ENCODE measurements around the gene CARMIL1.

Gene CARMIL1

DNA sequence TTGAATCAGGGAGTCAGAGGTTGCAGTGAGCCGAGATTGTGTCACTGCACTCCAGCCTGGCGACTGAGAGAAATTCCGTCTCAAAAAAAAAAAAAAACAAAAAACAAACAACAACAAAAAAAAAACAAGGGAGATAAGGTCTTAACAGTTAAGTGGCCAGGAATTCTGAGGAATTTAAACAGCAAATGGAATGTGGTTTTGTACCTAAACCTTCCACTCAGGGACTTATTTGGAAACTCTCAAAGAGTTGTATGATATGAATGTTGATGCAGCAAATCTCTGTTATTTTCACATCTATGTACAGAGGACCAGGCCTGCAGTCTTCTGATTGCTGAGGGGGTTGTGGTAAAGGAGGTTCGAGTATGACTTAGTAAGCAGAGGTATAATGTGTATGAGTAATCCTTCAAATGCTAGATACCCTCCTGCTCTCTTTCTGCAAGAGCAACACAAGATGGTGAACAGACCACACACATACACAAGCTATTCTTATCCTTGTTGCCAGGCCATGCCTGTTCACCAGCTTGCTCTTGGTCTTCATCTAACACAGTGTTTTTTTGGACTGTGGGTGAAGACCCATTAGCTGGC lies 197.9 kb downstream of the CARMIL1 start:
- Histone ChIP-seq H3K4me1 (peaks cover 3% of the 10 kb centered on the region), H3K36me3 (replicated peaks) (no peaks in the 10 kb centered on the region), H3K4me3 (no peak overlapping the region), H3K27me3 (ENCODE audit: low read depth) (no peaks in the 10 kb centered on the region), H3K9me3 (no peaks in the 10 kb centered on the region)
- in situ Hi-C loops (cut with MboI; ENCODE audit: low sequenced_read_pairs): no loop called here
- DNase-seq (ENCODE audit: low spot score in 2 of 2): no peak

DNA sequence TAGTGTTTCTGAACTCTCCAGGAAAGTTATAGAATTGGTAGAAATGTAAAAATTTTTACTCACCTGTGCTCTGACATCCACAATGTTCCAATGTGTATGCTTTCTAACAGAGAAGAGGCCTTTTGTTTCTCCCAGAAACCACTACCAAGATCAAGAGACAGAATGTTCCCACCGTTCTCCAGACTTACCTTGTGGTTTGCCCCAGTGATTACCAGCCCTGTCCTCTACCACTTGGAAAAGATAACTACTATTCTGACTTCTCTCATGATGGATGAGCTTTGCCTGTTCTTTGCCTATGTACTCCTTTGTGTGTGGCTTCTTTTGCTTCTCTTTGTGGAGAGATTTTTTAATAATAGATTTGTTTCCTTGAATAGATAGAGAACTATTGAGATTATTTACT lies 199.8 kb downstream of the CARMIL1 start:
- no peaks in the 10 kb centered on the region for H3K9me3 ChIP-seq
- no peaks in the 10 kb centered on the region for H3K4me1 ChIP-seq
- in situ Hi-C loops (cut with MboI; ENCODE audit: low sequenced_read_pairs): no loop called here
- DNase-seq (ENCODE audit: low spot score in 2 of 2): no peak
- no peaks in the 10 kb centered on the region for H3K27me3 ChIP-seq (ENCODE audit: low read depth)
- no peaks in the 10 kb centered on the region for H3K36me3 ChIP-seq (replicated peaks)
- no peak overlapping the region for H3K4me3 ChIP-seq

DNA sequence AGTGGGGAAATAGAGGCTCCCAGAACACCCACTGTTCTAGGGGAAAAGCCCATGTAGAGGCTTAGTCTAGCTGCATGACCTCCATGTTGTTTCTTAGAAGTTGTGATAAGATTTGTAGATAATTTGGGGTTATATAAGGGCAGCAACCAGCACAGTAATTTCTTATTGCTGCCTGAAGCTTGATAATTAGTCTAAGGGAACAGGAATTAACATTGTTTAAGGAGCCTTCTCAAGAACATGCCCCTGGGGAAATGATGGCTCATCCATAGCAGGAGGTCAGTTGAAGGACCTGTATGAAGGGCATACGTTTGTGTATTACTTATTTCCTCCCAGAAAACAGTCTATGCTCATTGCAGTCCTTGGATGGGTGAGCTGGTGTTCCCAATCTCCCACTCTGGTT lies 202.1 kb downstream of the CARMIL1 start:
- in situ Hi-C loops (cut with MboI; ENCODE audit: low sequenced_read_pairs): no loop called here
- Histone ChIP-seq H3K4me1 (no peaks in the 10 kb centered on the region), H3K9me3 (no peaks in the 10 kb centered on the region), H3K4me3 (no peak overlapping the region), H3K27me3 (ENCODE audit: low read depth) (no peaks in the 10 kb centered on the region), H3K36me3 (replicated peaks) (no peaks in the 10 kb centered on the region)
- no peak for DNase-seq (ENCODE audit: low spot score in 2 of 2)

- in situ Hi-C loops (cut with MboI; ENCODE audit: low sequenced_read_pairs): no loop called here
- Histone ChIP-seq H3K4me1 (no peaks in the 10 kb centered on the region), H3K9me3 (no peaks in the 10 kb centered on the region), H3K36me3 (replicated peaks) (no peaks in the 10 kb centered on the region), H3K27me3 (ENCODE audit: low read depth) (no peaks in the 10 kb centered on the region), H3K4me3 (no peak overlapping the region)
- DNase-seq (ENCODE audit: low spot score in 2 of 2): no peak
These were observed 203.8 kb downstream of the CARMIL1 start for GRCh38 chr6:25482996-25483395.

- in situ Hi-C loops (cut with MboI; ENCODE audit: low sequenced_read_pairs): no loop called here
- Histone ChIP-seq H3K4me1 (no peaks in the 10 kb centered on the region), H3K9me3 (no peaks in the 10 kb centered on the region), H3K27me3 (ENCODE audit: low read depth) (no peaks in the 10 kb centered on the region), H3K36me3 (replicated peaks) (no peaks in the 10 kb centered on the region), H3K4me3 (no peak overlapping the region)
- no peak for DNase-seq (ENCODE audit: low spot score in 2 of 2)
These were observed 204.8 kb downstream of the CARMIL1 start for GRCh38 chr6:25483943-25484342.

DNA sequence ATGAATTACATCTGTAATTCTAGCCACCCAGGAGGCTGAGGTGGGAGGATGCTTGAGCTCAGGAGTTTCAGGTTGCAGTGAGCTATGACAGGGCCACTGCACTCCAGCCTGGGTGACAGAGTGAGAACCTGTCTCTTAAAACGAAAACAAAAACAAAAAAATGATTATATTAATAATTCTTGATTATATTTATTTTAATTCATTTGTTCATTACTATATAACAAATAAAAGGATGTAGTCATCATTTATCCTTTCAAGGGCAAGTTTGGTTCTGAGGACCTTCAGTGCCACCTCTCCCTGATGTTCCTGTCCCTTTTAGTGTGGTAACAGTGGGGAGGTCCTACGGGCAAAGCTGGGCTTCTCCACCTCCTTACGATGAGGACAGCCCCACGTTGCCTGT lies 205.7 kb downstream of the CARMIL1 start:
- Histone ChIP-seq H3K36me3 (replicated peaks) (no peaks in the 10 kb centered on the region), H3K4me3 (no peak overlapping the region), H3K9me3 (no peaks in the 10 kb centered on the region), H3K27me3 (ENCODE audit: low read depth) (no peaks in the 10 kb centered on the region), H3K4me1 (no peaks in the 10 kb centered on the region)
- in situ Hi-C loops (cut with MboI; ENCODE audit: low sequenced_read_pairs): no loop called here
- DNase-seq (ENCODE audit: low spot score in 2 of 2): no peak

- in situ Hi-C loops (cut with MboI; ENCODE audit: low sequenced_read_pairs): no loop called here
- no peaks in the 10 kb centered on the region for H3K9me3 ChIP-seq
- no peak overlapping the region for H3K4me3 ChIP-seq
- H3K27me3 ChIP-seq (ENCODE audit: low read depth): no peaks in the 10 kb centered on the region
- H3K36me3 ChIP-seq (replicated peaks): no peaks in the 10 kb centered on the region
- DNase-seq (ENCODE audit: low spot score in 2 of 2): peak in 1 of 2 experiments; percentile 25
- H3K4me1 ChIP-seq: no peaks in the 10 kb centered on the region
These were observed 206.8 kb downstream of the CARMIL1 start for GRCh38 chr6:25485821-25486534.

DNA sequence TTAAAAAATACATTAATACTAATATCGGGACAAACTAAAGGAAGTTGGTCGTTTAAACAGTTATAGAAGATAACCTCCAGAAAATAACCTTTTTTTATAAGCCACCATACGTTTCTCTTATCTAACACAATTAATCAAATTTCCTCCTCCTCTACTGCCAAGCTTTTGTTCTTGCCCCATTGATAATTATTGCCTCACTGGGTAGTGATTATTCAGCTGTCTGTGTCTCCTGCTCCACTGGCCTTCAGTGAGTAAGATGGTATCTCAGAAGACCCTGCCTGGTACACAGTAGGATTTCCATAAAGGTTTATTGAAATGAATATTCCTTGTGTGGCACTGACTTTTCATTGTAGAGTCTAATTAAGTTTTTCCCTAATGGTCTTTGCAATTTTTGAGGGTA lies 207.4 kb downstream of the CARMIL1 start:
- Histone ChIP-seq H3K36me3 (replicated peaks) (0 out of 2 replicates have a peak, but pooled peaks cover 3% of the 10 kb centered on the region), H3K4me1 (no peaks in the 10 kb centered on the region), H3K9me3 (no peaks in the 10 kb centered on the region), H3K4me3 (no peak overlapping the region), H3K27me3 (ENCODE audit: low read depth) (no peaks in the 10 kb centered on the region)
- in situ Hi-C loops (cut with MboI; ENCODE audit: low sequenced_read_pairs): no loop called here
- DNase-seq (ENCODE audit: low spot score in 2 of 2): no peak

DNA sequence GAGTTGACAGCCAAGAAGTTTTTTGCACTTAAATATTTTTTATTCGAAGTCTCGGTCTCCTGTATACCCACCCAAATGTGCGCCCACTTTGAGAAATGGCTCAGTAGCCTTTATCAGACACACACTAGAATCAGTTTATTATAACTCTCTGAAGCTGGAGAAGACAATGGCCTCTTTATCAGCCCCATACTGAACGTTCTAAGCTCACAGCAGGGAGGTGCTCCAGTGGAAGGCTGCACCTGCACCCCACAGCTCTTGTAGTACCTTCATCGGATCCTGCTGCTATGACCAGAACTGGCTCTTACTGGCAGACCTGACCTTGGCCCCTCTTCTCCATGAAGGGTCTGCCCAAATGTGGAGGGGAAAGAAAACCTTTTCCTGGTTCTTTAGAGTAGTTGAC lies 207.8 kb downstream of the CARMIL1 start:
- H3K27me3 ChIP-seq (ENCODE audit: low read depth): no peaks in the 10 kb centered on the region
- no peaks in the 10 kb centered on the region for H3K9me3 ChIP-seq
- DNase-seq (ENCODE audit: low spot score in 2 of 2): no peak
- in situ Hi-C loops (cut with MboI; ENCODE audit: low sequenced_read_pairs): no loop called here
- H3K4me3 ChIP-seq: no peak overlapping the region
- H3K4me1 ChIP-seq: no peaks in the 10 kb centered on the region
- H3K36me3 ChIP-seq (replicated peaks): 0 out of 2 replicates have a peak, but pooled peaks cover 3% of the 10 kb centered on the region

- no peak for DNase-seq (ENCODE audit: low spot score in 2 of 2)
- in situ Hi-C loops (cut with MboI; ENCODE audit: low sequenced_read_pairs): no loop called here
- no peak overlapping the region for H3K4me3 ChIP-seq
- H3K27me3 ChIP-seq (ENCODE audit: low read depth): no peaks in the 10 kb centered on the region
- H3K9me3 ChIP-seq: no peaks in the 10 kb centered on the region
- H3K4me1 ChIP-seq: no peaks in the 10 kb centered on the region
- 0 out of 2 replicates have a peak, but pooled peaks cover 3% of the 10 kb centered on the region for H3K36me3 ChIP-seq (replicated peaks)
These were observed 209.0 kb downstream of the CARMIL1 start for GRCh38 chr6:25488156-25488555.

- no peak overlapping the region for H3K4me3 ChIP-seq
- H3K27me3 ChIP-seq (ENCODE audit: low read depth): no peaks in the 10 kb centered on the region
- H3K36me3 ChIP-seq (replicated peaks): 0 out of 2 replicates have a peak, but pooled peaks cover 3% of the 10 kb centered on the region
- in situ Hi-C loops (cut with MboI; ENCODE audit: low sequenced_read_pairs): no loop called here
- H3K9me3 ChIP-seq: no peaks in the 10 kb centered on the region
- no peak for DNase-seq (ENCODE audit: low spot score in 2 of 2)
- H3K4me1 ChIP-seq: no peaks in the 10 kb centered on the region
These were observed 210.2 kb downstream of the CARMIL1 start for GRCh38 chr6:25489399-25489798.

GRCh38 chr6:25490018-25490801 lies 211.0 kb downstream of the CARMIL1 start:
- Histone ChIP-seq H3K4me3 (no peak overlapping the region), H3K36me3 (replicated peaks) (0 out of 2 replicates have a peak, but pooled peaks cover 3% of the 10 kb centered on the region)
- in situ Hi-C loops (cut with MboI; ENCODE audit: low sequenced_read_pairs): loop anchor here (10.0 kb wide), 1 partner anchor 215 kb away; the partner anchor contains the start of gene CARMIL1

DNA sequence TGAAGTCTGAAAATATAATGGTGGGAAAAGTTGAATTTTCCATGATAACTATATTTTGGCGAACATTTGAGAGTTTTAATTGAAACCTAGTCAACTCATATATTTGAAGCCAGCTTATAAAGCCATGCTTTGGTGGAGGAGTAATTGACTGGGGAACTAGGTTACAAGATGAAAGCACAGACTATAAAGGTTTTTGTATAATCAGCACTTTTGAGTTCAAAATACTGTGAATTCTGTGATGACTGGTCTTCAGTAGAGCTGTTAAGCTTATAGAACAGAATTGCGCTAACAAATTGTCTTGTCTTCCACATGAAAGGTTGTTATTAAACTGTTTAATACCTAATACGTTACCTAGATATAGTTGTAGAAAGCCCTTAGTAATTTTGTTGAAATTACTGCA lies 213.8 kb downstream of the CARMIL1 start:
- in situ Hi-C loops (cut with MboI; ENCODE audit: low sequenced_read_pairs): loop anchor here (10.0 kb wide), 1 partner anchor 218 kb away; the partner anchor contains the start of gene CARMIL1
- H3K27me3 ChIP-seq (ENCODE audit: low read depth): no peaks in the 10 kb centered on the region
- H3K4me1 ChIP-seq: no peaks in the 10 kb centered on the region
- no peak overlapping the region for H3K4me3 ChIP-seq
- 0 out of 2 replicates have a peak, but pooled peaks cover 3% of the 10 kb centered on the region for H3K36me3 ChIP-seq (replicated peaks)
- DNase-seq (ENCODE audit: low spot score in 2 of 2): no peak
- H3K9me3 ChIP-seq: no peaks in the 10 kb centered on the region

More at GRCh38 chr6:25490018-25490801, 211.0 kb downstream of the CARMIL1 start:
- no peaks in the 10 kb centered on the region for H3K9me3 ChIP-seq
- peak; percentile 74 to 79 for DNase-seq (ENCODE audit: low spot score in 2 of 2)
- H3K4me1 ChIP-seq: no peaks in the 10 kb centered on the region
- H3K27me3 ChIP-seq (ENCODE audit: low read depth): no peaks in the 10 kb centered on the region

GRCh38 chr6:25494469-25494868 lies 215.3 kb downstream of the CARMIL1 start:
- H3K27me3 ChIP-seq (ENCODE audit: low read depth): no peaks in the 10 kb centered on the region
- in situ Hi-C loops (cut with MboI; ENCODE audit: low sequenced_read_pairs): loop anchor here (10.0 kb wide), 1 partner anchor 220 kb away; the partner anchor contains the start of gene CARMIL1
- 0 out of 2 replicates have a peak, but pooled peaks cover 3% of the 10 kb centered on the region for H3K36me3 ChIP-seq (replicated peaks)
- no peak overlapping the region for H3K4me3 ChIP-seq
- no peak for DNase-seq (ENCODE audit: low spot score in 2 of 2)
- no peaks in the 10 kb centered on the region for H3K9me3 ChIP-seq
- peaks cover under 1% of the 10 kb centered on the region; the same call in 1 of the 2 replicates for H3K4me1 ChIP-seq

Data from HAP-1 (cell line).